Subcutaneous adipose tissue (tissue), 4 donors: ENCODE results near the gene MADCAM1. TPM values are rescaled to one million over a fixed set of nuclear protein-coding genes. Genes with fewer than 3 reads are reported as not detected.

Experiments used
- CTCF ChIP-seq: fragments of 450-650 bp; IDR thresholded peaks from one replicate; pipeline ENCODE4 v1.5.1; 2016; ENCODE audit warnings: low read depth, mild to moderate bottlenecking, control low read depth, antibody characterized with exemption, moderate library complexity
- total RNA-seq, 4 donors: library from RNA; depleted of rRNA; stranded (reverse); fragments of >200 nt; gene quantifications; one replicate each; pipeline ENCODE4 v1.1.0, GENCODE V29; 2016

Gene MADCAM1
- total RNA-seq, 4 donors from 2014 or later, result 0.38 to 0.68 TPM; not detected in 2

- TF ChIP-seq CTCF, result no peak
Measured at GRCh38 chr19:498977-499623, 2.8 kb downstream of the MADCAM1 start.

DNA sequence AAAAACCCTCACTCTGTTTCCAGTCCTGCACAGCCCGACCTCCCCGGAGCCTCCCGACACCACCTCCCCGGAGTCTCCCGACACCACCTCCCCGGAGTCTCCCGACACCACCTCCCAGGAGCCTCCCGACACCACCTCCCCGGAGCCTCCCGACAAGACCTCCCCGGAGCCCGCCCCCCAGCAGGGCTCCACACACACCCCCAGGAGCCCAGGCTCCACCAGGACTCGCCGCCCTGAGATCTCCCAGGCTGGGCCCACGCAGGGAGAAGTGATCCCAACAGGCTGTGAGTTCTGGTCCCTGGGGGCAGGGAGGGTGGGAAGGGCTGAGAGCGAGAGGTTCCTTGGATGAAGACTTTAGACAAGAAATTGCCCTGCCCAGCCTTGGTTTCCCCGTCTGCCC is 5.4 kb downstream of the MADCAM1 start:
- no peak for TF ChIP-seq CTCF

DNA sequence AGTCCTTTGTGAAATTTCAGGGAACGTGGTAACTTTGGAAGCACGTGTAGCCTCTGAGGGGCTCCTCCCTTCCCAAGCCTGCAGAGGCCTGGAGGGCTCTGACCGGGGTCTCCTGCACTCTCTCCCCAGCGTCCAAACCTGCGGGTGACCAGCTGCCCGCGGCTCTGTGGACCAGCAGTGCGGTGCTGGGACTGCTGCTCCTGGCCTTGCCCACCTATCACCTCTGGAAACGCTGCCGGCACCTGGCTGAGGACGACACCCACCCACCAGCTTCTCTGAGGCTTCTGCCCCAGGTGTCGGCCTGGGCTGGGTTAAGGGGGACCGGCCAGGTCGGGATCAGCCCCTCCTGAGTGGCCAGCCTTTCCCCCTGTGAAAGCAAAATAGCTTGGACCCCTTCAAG is 8.3 kb downstream of the MADCAM1 start:
- TF ChIP-seq CTCF, result no peak

DNA sequence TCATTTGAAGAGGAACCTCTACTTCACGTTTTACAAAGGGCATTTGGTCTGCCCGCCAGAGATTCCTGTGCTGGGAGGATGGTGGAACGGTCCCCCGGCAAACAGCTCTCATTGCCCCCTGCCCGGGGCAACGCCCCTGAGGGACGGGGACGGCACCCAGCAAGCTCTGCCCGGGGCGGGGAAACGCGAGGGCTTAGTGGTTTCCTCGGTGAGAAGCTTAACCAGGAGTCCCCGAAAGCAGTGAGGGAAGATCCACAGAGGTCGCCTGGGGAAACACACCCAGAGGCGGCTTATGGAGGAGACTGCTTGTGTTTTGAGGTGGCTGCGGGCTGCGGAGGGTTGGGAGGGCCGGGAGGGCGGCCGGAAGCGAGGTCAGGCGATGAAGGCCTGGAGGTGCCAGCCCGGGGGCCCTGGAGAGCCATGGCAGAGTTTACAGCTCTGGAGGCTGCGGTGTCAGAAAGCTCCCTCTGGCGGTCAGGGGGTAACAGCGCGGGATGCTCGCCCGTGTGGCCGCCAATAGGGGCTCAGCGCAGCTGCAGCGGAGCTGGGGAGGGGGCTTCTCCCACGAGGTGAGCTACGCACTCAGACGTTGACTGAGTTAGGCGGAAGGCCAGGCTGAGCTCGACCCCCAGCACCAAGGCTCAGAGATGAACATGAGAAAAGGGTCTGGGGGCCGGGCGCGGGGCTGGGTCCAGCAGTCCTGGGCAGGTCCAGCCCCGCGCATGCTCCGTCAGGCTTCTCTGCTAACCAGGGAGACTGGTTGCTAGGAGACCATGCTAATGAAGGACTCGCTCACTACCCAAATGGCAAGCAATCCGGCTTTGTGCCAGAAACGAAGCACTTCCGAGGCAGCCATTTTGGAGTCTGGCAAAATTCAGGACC is 10.4 kb downstream of the MADCAM1 start:
- no peak for TF ChIP-seq CTCF

DNA sequence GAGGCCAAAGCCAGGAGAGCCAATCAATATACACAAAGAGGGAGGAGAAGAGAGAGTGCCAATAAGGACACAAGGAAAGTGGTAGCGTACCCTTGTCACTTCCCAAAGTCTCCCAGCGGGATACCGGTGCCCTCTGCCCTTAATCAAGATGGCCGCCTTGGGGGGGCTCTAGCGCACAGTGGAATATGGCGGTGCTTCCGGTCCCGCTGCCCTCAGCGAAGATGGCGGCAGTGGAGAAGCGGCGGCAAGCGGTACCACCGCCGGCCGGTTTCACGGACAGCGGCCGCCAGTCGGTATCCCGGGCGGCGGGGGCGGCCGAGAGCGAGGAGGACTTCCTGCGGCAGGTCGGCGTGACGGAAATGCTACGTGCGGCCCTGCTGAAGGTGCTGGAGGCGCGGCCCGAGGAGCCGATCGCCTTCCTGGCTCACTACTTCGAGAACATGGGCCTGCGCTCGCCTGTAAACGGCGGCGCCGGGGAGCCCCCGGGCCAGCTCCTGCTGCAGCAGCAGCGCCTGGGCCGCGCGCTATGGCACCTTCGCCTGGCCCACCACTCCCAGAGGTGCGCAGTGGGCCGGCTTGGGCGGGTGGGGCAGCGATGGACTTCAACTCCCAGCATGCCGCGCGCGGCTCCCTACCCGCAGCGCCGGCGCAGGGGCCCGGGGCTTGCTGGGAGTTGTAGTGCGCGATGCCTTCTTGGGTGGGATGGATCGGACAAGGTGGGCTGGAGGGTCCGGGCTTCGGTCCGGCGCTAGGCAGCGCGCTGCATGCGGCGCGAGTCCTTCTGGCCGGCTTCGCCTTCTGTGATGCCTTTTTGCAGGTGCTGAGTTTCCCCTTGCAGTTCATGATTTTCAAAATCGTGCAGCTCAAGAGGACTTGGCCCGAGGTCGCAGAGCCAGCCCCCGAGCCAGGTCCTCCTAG is 11.3 kb downstream of the MADCAM1 start, which contains the start of gene TPGS1:
Gene TPGS1, plus strand, starts transcription at position 212 of the 918 bp plus-strand sequence. Its CDS starts 10 bp downstream, at position 222.
- no peak for TF ChIP-seq CTCF

- TF ChIP-seq CTCF, result no peak
Measured at GRCh38 chr19:508204-509150, 12.2 kb downstream of the MADCAM1 start.
